K562 (cell line): ENCODE data around the gene CLTRN. TPM values are rescaled to one million over a fixed set of nuclear protein-coding genes. Genes with fewer than 3 reads are reported as not detected.

Experiments used
- ATAC-seq: fragments of 200-7000 bp; cut with Tn5 transposase; 3 replicates; pipeline ENCODE4 v1.9.1; 2020; ENCODE audit warnings: moderate library complexity
- BruUV-seq: library from RNA; stranded (reverse); fragments of 400-500 nt; replicated peaks from 2 replicates; lab custom pipeline; 2021; lab: Mats Ljungman, UMichigan
- CTCF ChIA-PET: fragments of 300-600 bp; formaldehyde crosslinking; extraction: SDS; loops from one replicate; lab custom pipeline; 2021; ENCODE audit warnings: low intra/inter-chr PET ratio; lab: Yijun Ruan, JAX
- POLR2A ChIA-PET: fragments of 300-600, 350-650 bp; sonication (Branson Sonifier 250); formaldehyde crosslinking; extraction: SDS; loops from one replicate; lab custom pipeline; 2021; ENCODE audit warnings: antibody characterized with exemption, inconsistent platforms; lab: Yijun Ruan, JAX
- DNase-seq, 4 experiments: peaks; one replicate each; pipeline versions ENCODE4 v3.0.0 to v3.0.0-alpha.2; 2011 to 2018; ENCODE audit warnings: low spot score in 3 of 4, mixed read lengths in 3 of 4; ENCODE audit errors: extremely low read depth in 1 of 4
- FAIRE-seq: peaks from 2 replicates; lab custom pipeline; 2011; peaks lifted over from hg19 to GRCh38; lab: Jason Lieb, UNC
- H2AFZ ChIP-seq: 2 replicates; pipeline ENCODE4 v1.6.0; 2011; ENCODE audit warnings: low read depth, low read length, control low read depth, inconsistent platforms
- H3K27ac ChIP-seq: fragments of 200-600 bp; 3 replicates; pipeline ENCODE4 v1.8.0; 2011; ENCODE audit warnings: low read depth, mild to moderate bottlenecking, control low read depth, inconsistent platforms, low read length, moderate library complexity, mixed read lengths; ENCODE audit errors: extremely low read depth
- H3K27me3 ChIP-seq, 2 experiments: fragments of 300-600 bp in 1 of 2; 2 replicates in 1 of 2; 3 replicates in 1 of 2; pipeline versions ENCODE4 v1.6.0 to v1.8.0; 2011; ENCODE audit warnings: inconsistent platforms in 2 of 2, low read length in 2 of 2, mild to moderate bottlenecking in 1 of 2, mixed read lengths in 1 of 2, moderate library complexity in 1 of 2; ENCODE audit not compliant: control insufficient read depth in 2 of 2, insufficient read depth in 2 of 2
- H3K36me3 ChIP-seq: fragments of 300-600 bp; 3 replicates; pipeline ENCODE4 v1.8.0; 2011; ENCODE audit warnings: mild to moderate bottlenecking, low read length, inconsistent platforms; ENCODE audit not compliant: control insufficient read depth, insufficient read depth
- H3K4me1 ChIP-seq, 2 experiments: fragments of 200-600 bp in 1 of 2; replicated peaks in 1 of 2; 2 replicates in 1 of 2; 3 replicates in 1 of 2; pipeline versions ENCODE4 v1.5.1 to v1.8.0; 2011; ENCODE audit warnings: inconsistent platforms in 2 of 2, low read length in 2 of 2, mild to moderate bottlenecking in 1 of 2, mixed read lengths in 1 of 2, moderate library complexity in 1 of 2; ENCODE audit not compliant: control insufficient read depth in 2 of 2, insufficient read depth in 2 of 2
- H3K4me2 ChIP-seq: 2 replicates; pipeline ENCODE4 v1.6.1; 2011; ENCODE audit warnings: low read length, control low read depth, inconsistent platforms, mixed read lengths; ENCODE audit not compliant: insufficient read depth
- H3K4me3 ChIP-seq: fragments of 200-600 bp; sonication (generic), shearing (Covaris generic); 2 replicates; pipeline ENCODE4 v1.5.1; 2016; ENCODE audit warnings: control low read depth, inconsistent platforms
- H3K79me2 ChIP-seq: fragments of 200-600 bp; 3 replicates; pipeline ENCODE4 v1.8.0; 2011; ENCODE audit warnings: low read length, inconsistent platforms; ENCODE audit not compliant: control insufficient read depth, insufficient read depth
- H3K9ac ChIP-seq, 2 experiments: 2 replicates each; pipeline versions ENCODE4 v1.6.0 to v1.6.1; 2011; ENCODE audit warnings: low read depth in 2 of 2, low read length in 2 of 2, control low read depth in 1 of 2, inconsistent platforms in 1 of 2, mild to moderate bottlenecking in 1 of 2, mixed read lengths in 1 of 2; ENCODE audit not compliant: insufficient read depth in 1 of 2
- H3K9me1 ChIP-seq: one replicate; pipeline ENCODE4 v1.6.0; 2011; ENCODE audit warnings: inconsistent platforms, mild to moderate bottlenecking, low read length, moderate library complexity; ENCODE audit not compliant: control insufficient read depth, insufficient read depth
- H3K9me3 ChIP-seq: replicated peaks from 2 replicates; pipeline ENCODE4 v1.5.1; 2011; ENCODE audit warnings: low read depth, low read length, inconsistent platforms; ENCODE audit not compliant: control insufficient read depth, insufficient read depth
- H4K20me1 ChIP-seq: replicated peaks from 2 replicates; pipeline ENCODE4 v1.6.1; 2011; ENCODE audit warnings: low read length, inconsistent platforms, mixed read lengths; ENCODE audit not compliant: control insufficient read depth, insufficient read depth
- BCOR ChIP-seq: fragments of 450-650 bp; IDR thresholded peaks from 2 replicates; pipeline ENCODE4 v1.6.1; 2016
- CBFA2T2 ChIP-seq: fragments of 450-650 bp; conservative IDR thresholded peaks from 2 replicates; pipeline ENCODE4 v1.6.1; 2017; ENCODE audit warnings: mild to moderate bottlenecking
- CBFA2T3 ChIP-seq: fragments of 450-650 bp; IDR thresholded peaks from 2 replicates; pipeline ENCODE4 v1.6.1; 2017
- CCAR2 ChIP-seq: fragments of 200-400 bp; formaldehyde crosslinking; IDR thresholded peaks from 2 replicates; pipeline ENCODE4 v1.6.1; 2017; ENCODE audit warnings: mild to moderate bottlenecking, low read depth, low read length
- COPS2 ChIP-seq: fragments of 450-650 bp; conservative IDR thresholded peaks from 2 replicates; pipeline ENCODE4 v1.6.1; 2016; ENCODE audit warnings: mild to moderate bottlenecking, moderate library complexity
- CREM ChIP-seq: IDR thresholded peaks from 2 replicates; pipeline ENCODE4 v1.6.1; 2014; ENCODE audit warnings: antibody characterized with exemption, low read depth
- KDM1A ChIP-seq, 2 experiments: fragments of 450-650 bp; IDR thresholded peaks; 2 replicates each; pipeline ENCODE4 v1.6.1; 2016; ENCODE audit warnings: mild to moderate bottlenecking in 2 of 2
- PHF8 ChIP-seq: fragments of 200-600 bp; sonication (generic); IDR thresholded peaks from 2 replicates; pipeline ENCODE4 v1.6.1; 2012; ENCODE audit warnings: mixed run types, mild to moderate bottlenecking, inconsistent platforms, low read length, moderate library complexity, borderline replicate concordance
- SPI1 ChIP-seq: IDR thresholded peaks from 2 replicates; pipeline ENCODE4 v1.6.1; 2011; ENCODE audit warnings: low read depth, low read length, control low read depth, borderline replicate concordance
- TEAD4 ChIP-seq, 2 experiments: sonication (generic) in 1 of 2; formaldehyde crosslinking in 1 of 2; IDR thresholded peaks; 2 replicates each; pipeline versions ENCODE4 v1.6.1 to v1.8.0; 2012 to 2022; ENCODE audit warnings: borderline replicate concordance in 1 of 2, inconsistent platforms in 1 of 2, low read length in 1 of 2, mild to moderate bottlenecking in 1 of 2, missing genetic modification reagents in 1 of 2
- ZC3H11A ChIP-seq: IDR thresholded peaks from 2 replicates; pipeline ENCODE4 v1.6.1; 2012; ENCODE audit warnings: low read depth, low read length, improper control_type of control experiment
- WGBS: fragments of 100-300 bp; shearing (Covaris generic); methylation state at CpG from one replicate; pipeline ENCODE4 v1.1.6; 2016; ENCODE audit warnings: low coverage, mixed read lengths; ENCODE audit not compliant: insufficient coverage; ENCODE audit errors: missing lambda C conversion rate; 5-methylcytosine and 5-hydroxymethylcytosine counted together
- in situ Hi-C: fragments of 300-500 bp; cut with MboI; formaldehyde crosslinking; loops from 4 replicates; pipeline ENCODE4 v1.15.0; 2018; ENCODE audit warnings: inconsistent platforms, mixed read lengths
- intact Hi-C: fragments of 100-400 bp; cut with micrococcal nuclease; formaldehyde crosslinking; loops from 2 replicates; pipeline ENCODE4 v1.14.2; 2022
- polyA plus RNA-seq, 8 experiments: library from polyadenylated mRNA; depleted of rRNA in 4 of 8; stranded (reverse) in 5 of 8; unstranded in 3 of 8; fragments of >200 nt; fragmentation: Nextera tagmentation in 2 of 8; fragmentation: Illumina TruSeq in 1 of 8; extraction: Ambion mirVana in 2 of 8; extraction: Trizol in 1 of 8; gene quantifications; 2 replicates each; pipeline versions ENCODE4 v1.2.1 to v1.2.3, GENCODE V29; 2011 to 2014; ENCODE audit warnings: inconsistent platforms in 1 of 8, missing spikeins in 1 of 8
- total RNA-seq, 7 experiments: library from RNA; depleted of rRNA in 6 of 7; stranded (reverse); fragments of >200 nt in 6 of 7; fragmentation: Illumina TruSeq in 2 of 7; extraction: Trizol in 2 of 7; gene quantifications; 2 replicates each; pipeline versions ENCODE4 v1.2.1 to v1.2.3, GENCODE V29; 2011 to 2021; ENCODE audit warnings: low replicate concordance in 1 of 7
- TF ChIP-seq, protein P1 (sequence below): sonication (generic); formaldehyde crosslinking; IDR thresholded peaks from 2 replicates; pipeline ENCODE4 v1.8.1; 2023; ENCODE audit warnings: mild to moderate bottlenecking, missing genetic modification reagents
- TF ChIP-seq, protein P2 (sequence below), 2 experiments: IDR thresholded peaks in 1 of 2; conservative IDR thresholded peaks in 1 of 2; 2 replicates each; pipeline ENCODE4 v1.6.1; 2016; ENCODE audit warnings: low read depth in 2 of 2, mild to moderate bottlenecking in 1 of 2, missing compliant biosample characterization in 1 of 2, missing genetic modification characterization in 1 of 2, moderate library complexity in 1 of 2
- TF ChIP-seq, protein P3 (sequence below): IDR thresholded peaks from 2 replicates; pipeline ENCODE4 v1.6.1; 2011; ENCODE audit warnings: borderline replicate concordance, low read depth, mild to moderate bottlenecking, moderate library complexity, low read length; ENCODE audit not compliant: insufficient read depth, poor library complexity, severe bottlenecking

CLTRN gene
- total and polyA plus RNA-seq, 9 of the 15 experiments (the other 6 are each of a cell fraction or from before 2014, with no cell fraction given) = 0.11 to 0.36 (median 0.18) TPM; not detected in 2

DNA sequence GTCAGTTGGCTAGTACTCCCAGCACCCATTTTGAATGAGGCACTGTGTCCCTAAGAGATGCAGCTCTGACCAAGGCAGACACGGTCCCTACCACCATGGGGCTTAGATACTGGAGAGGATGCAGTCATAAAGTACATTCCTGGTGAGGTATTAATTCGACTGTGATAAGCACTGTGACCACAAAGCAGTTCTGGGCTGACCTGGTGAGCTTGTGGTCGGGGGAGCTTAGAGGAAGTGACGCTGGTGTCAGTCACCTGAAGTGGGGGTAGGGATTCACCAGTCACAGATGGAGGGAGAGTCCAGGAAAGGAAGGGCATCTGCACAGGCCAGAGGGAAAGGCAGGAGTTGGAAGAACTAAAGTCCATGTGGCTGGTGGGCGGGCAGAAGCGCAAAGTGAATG lies 15.8 kb upstream of the CLTRN start:
- ChIA-PET POLR2A (no interaction called here), CTCF (no interaction called here)
- Histone ChIP-seq H3K4me2 (no peak overlapping the region), H3K27me3 (no peaks in the 10 kb centered on the region), H3K4me3 (no peak overlapping the region), H3K9me3 (no peaks in the 10 kb centered on the region), H3K4me1 (peaks cover 4 to 8% of the 10 kb centered on the region in 2 experiments; a peak in 4 of 5 replicates), H3K9ac (peak overlapping the region in 1 of 2 experiments; percentile 26; a peak in 1 of 4 replicates), H3K9me1 (peaks cover 3% of the 10 kb centered on the region), H3K36me3 (peaks cover 44% of the 10 kb centered on the region), H3K27ac (no peak overlapping the region), H2AFZ (no peak overlapping the region), H3K79me2 (peaks cover 66% of the 10 kb centered on the region), H4K20me1 (0 out of 2 replicates have a peak, but pooled peaks cover 12% of the 10 kb centered on the region)
- FAIRE-seq = no peak
- in situ Hi-C loops = no loop called here
- BruUV-seq = no TSS peak
- DNase-seq = peak in 3 of 4 experiments; percentile 23 to 30 (median 28)
- peak; percentile 14; the same call in 2 of the 3 replicates for ATAC-seq
- 37% methylated on average over 6 of the region's 6 CpGs for WGBS
- intact Hi-C loops = no loop called here
- TF ChIP-seq, protein P1, sequence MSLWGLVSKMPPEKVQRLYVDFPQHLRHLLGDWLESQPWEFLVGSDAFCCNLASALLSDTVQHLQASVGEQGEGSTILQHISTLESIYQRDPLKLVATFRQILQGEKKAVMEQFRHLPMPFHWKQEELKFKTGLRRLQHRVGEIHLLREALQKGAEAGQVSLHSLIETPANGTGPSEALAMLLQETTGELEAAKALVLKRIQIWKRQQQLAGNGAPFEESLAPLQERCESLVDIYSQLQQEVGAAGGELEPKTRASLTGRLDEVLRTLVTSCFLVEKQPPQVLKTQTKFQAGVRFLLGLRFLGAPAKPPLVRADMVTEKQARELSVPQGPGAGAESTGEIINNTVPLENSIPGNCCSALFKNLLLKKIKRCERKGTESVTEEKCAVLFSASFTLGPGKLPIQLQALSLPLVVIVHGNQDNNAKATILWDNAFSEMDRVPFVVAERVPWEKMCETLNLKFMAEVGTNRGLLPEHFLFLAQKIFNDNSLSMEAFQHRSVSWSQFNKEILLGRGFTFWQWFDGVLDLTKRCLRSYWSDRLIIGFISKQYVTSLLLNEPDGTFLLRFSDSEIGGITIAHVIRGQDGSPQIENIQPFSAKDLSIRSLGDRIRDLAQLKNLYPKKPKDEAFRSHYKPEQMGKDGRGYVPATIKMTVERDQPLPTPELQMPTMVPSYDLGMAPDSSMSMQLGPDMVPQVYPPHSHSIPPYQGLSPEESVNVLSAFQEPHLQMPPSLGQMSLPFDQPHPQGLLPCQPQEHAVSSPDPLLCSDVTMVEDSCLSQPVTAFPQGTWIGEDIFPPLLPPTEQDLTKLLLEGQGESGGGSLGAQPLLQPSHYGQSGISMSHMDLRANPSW (CRISPR knock-in tag) = no peak
- TF ChIP-seq, protein P2, sequence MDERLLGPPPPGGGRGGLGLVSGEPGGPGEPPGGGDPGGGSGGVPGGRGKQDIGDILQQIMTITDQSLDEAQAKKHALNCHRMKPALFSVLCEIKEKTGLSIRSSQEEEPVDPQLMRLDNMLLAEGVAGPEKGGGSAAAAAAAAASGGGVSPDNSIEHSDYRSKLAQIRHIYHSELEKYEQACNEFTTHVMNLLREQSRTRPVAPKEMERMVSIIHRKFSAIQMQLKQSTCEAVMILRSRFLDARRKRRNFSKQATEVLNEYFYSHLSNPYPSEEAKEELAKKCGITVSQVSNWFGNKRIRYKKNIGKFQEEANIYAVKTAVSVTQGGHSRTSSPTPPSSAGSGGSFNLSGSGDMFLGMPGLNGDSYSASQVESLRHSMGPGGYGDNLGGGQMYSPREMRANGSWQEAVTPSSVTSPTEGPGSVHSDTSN (CRISPR knock-in tag; IDR thresholded peaks at IDR 0.05; ENCODE audit: low read depth) = no peak
- TF ChIP-seq, protein P2 (tag; conservative IDR thresholded peaks at IDR 0.05; ENCODE audit: low read depth) = no peak
- peak; percentile 52 to 54; a peak in 2 of 4 replicates for TF ChIP-seq KDM1A (IDR thresholded peaks at IDR 0.05)
- TF ChIP-seq, protein P3, sequence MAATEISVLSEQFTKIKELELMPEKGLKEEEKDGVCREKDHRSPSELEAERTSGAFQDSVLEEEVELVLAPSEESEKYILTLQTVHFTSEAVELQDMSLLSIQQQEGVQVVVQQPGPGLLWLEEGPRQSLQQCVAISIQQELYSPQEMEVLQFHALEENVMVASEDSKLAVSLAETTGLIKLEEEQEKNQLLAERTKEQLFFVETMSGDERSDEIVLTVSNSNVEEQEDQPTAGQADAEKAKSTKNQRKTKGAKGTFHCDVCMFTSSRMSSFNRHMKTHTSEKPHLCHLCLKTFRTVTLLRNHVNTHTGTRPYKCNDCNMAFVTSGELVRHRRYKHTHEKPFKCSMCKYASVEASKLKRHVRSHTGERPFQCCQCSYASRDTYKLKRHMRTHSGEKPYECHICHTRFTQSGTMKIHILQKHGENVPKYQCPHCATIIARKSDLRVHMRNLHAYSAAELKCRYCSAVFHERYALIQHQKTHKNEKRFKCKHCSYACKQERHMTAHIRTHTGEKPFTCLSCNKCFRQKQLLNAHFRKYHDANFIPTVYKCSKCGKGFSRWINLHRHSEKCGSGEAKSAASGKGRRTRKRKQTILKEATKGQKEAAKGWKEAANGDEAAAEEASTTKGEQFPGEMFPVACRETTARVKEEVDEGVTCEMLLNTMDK = no peak
- 0 out of 2 replicates have a peak, but pooled peaks have one; percentile 6 for TF ChIP-seq CBFA2T2
- peak; percentile 10; the same call in 1 of the 2 replicates for TF ChIP-seq SPI1
- peak; percentile 84 for TF ChIP-seq CREM
- no peak for TF ChIP-seq COPS2
- TF ChIP-seq TEAD4 (IDR thresholded peaks at IDR 0.05; ENCODE audit: low read length) = peak; percentile 65
- TF ChIP-seq TEAD4 (CRISPR knock-in tag; IDR thresholded peaks at IDR 0.05; ENCODE audit: borderline replicate concordance) = no peak
- TF ChIP-seq CCAR2 = no peak
- TF ChIP-seq CBFA2T3 = peak; percentile 29; the same call in 1 of the 2 replicates
- no peak for TF ChIP-seq PHF8
- TF ChIP-seq ZC3H11A = no peak
- no peak for TF ChIP-seq BCOR
